Activated naive CD4-positive, alpha-beta T cell treated with anti-CD3 and anti-CD28 coated beads for 36 hours (primary cell): ENCODE results near the gene LST1. TPM values are rescaled to one million over a fixed set of nuclear protein-coding genes. Genes with fewer than 3 reads are reported as not detected.

ENCODE experiments used
- microRNA-seq: library from miRNA; unstranded; fragments of <30 nt; microRNA quantifications from one replicate; pipeline ENCODE4 v1.2.0, GENCODE V29; 2022; ENCODE audit warnings: borderline microRNAs expressed, borderline replicate concordance
- total RNA-seq, 2 experiments: library from RNA; stranded (reverse); gene quantifications; one replicate each; pipeline ENCODE4 v1.2.3, GENCODE V29; 2021

The LST1 gene
- total RNA-seq, 2 experiments from 2014 or later: 11.5 to 12.5 TPM

Small RNAs within 50 kb of the gene (microRNA-seq; reads per million reads assigned to microRNA genes)
- not detected for gene MIR6832

Other genes with a start within 250 kb of the LST1 start
- gene HLA-B, start 229.1 kb upstream of the LST1 start, total RNA-seq: 1,000 to 10,000 TPM; 3,225 to 3,295 TPM
- gene MICA, start 182.7 kb upstream of the LST1 start, total RNA-seq: 10 to 100 TPM; 10.2 to 10.4 TPM
- 10 to 100 TPM; 21.4 to 22.6 TPM for gene MICB, start 88.1 kb upstream of the LST1 start, total RNA-seq
- gene MCCD1, start 57.3 kb upstream of the LST1 start, total RNA-seq: not detected
- gene DDX39B, start 44.3 kb upstream of the LST1 start, total RNA-seq: 100 to 1,000 TPM; 600 to 624 TPM
- gene ATP6V1G2, start 39.7 kb upstream of the LST1 start, total RNA-seq: 1 to 10 TPM; 1.2 to 1.4 TPM
- 10 to 100 TPM; 20.4 to 20.6 TPM for gene NFKBIL1, start 38.7 kb upstream of the LST1 start, total RNA-seq
- 100 to 1,000 TPM; 165 to 173 TPM for gene LTA, start 14.0 kb upstream of the LST1 start, total RNA-seq
- gene TNF, start 10.7 kb upstream of the LST1 start, total RNA-seq: 10 to 100 TPM; 31.6 to 33.2 TPM
- gene LTB, start 3.9 kb upstream of the LST1 start, total RNA-seq: 10 to 100 TPM; 50.5 to 52.3 TPM
- gene NCR3, start 6.7 kb downstream of the LST1 start, total RNA-seq: 1 to 10 TPM; 2.8 TPM
- gene AIF1, start 29.0 kb downstream of the LST1 start, total RNA-seq: 100 to 1,000 TPM; 120 to 129 TPM
- 100 to 1,000 TPM; 283 to 304 TPM for gene PRRC2A, start 34.4 kb downstream of the LST1 start, total RNA-seq
- 100 to 1,000 TPM; 286 to 295 TPM for gene BAG6, start 66.4 kb downstream of the LST1 start, total RNA-seq
- gene APOM, start 69.6 kb downstream of the LST1 start, total RNA-seq: 1 to 10 TPM; 2.6 to 3.7 TPM
- gene C6orf47, start 74.5 kb downstream of the LST1 start, total RNA-seq: 1 to 10 TPM; 8.8 to 9.0 TPM
- 10 to 100 TPM; 31.2 to 32.4 TPM for gene GPANK1, start 78.7 kb downstream of the LST1 start, total RNA-seq
- gene CSNK2B, start 79.8 kb downstream of the LST1 start, total RNA-seq: 100 to 1,000 TPM; 215 to 219 TPM
- 1 to 10 TPM; 6.4 to 6.5 TPM for gene LY6G5B, start 83.7 kb downstream of the LST1 start, total RNA-seq
- gene LY6G5C, start 94.8 kb downstream of the LST1 start, total RNA-seq: 1 to 10 TPM in 1 of 2 experiments, under 1 TPM in 1; 0.93 to 1.4 TPM
- gene ABHD16A, start 117.0 kb downstream of the LST1 start, total RNA-seq: 10 to 100 TPM; 19.9 to 22.5 TPM
- gene LY6G6F, start 120.6 kb downstream of the LST1 start, total RNA-seq: not detected
- gene LY6G6D, start 129.1 kb downstream of the LST1 start, total RNA-seq: not detected
- gene LY6G6C, start 135.5 kb downstream of the LST1 start, total RNA-seq: not detected
- gene MPIG6B, start 137.1 kb downstream of the LST1 start, total RNA-seq: under 1 TPM in 1 of 2 experiments, not detected in 1; 0.49 TPM
- gene DDAH2, start 143.0 kb downstream of the LST1 start, total RNA-seq: 10 to 100 TPM in 1 of 2 experiments, 1 to 10 TPM in 1; 8.5 to 11.3 TPM
- 100 to 1,000 TPM; 348 to 353 TPM for gene CLIC1, start 150.3 kb downstream of the LST1 start, total RNA-seq
- gene MSH5, start 153.7 kb downstream of the LST1 start, total RNA-seq: 100 to 1,000 TPM; 101 to 105 TPM
- 10 to 100 TPM in 1 of 2 experiments, 1 to 10 TPM in 1; 9.8 to 10.5 TPM for gene SAPCD1, start 176.4 kb downstream of the LST1 start, total RNA-seq
- under 1 TPM; 0.69 to 0.89 TPM for gene VWA7, start 191.1 kb downstream of the LST1 start, total RNA-seq
- 100 to 1,000 TPM; 157 to 161 TPM for gene VARS1, start 209.5 kb downstream of the LST1 start, total RNA-seq
- gene LSM2, start 220.7 kb downstream of the LST1 start, total RNA-seq: 100 to 1,000 TPM; 172 to 174 TPM
- gene HSPA1L, start 229.0 kb downstream of the LST1 start, total RNA-seq: under 1 TPM; 0.86 to 0.95 TPM
- 10 to 100 TPM; 19.8 to 23.1 TPM for gene HSPA1A, start 229.3 kb downstream of the LST1 start, total RNA-seq
- gene HSPA1B, start 241.5 kb downstream of the LST1 start, total RNA-seq: 10 to 100 TPM; 47.8 to 50.1 TPM